Calu3 (cell line): ENCODE results near the gene MAP7D1. TPM values are rescaled to one million over a fixed set of nuclear protein-coding genes. Genes with fewer than 3 reads are reported as not detected.

Experiments used
- BruUV-seq: library from RNA; stranded (reverse); fragments of 400-500 nt; replicated peaks from 2 replicates; lab custom pipeline; 2021; lab: Mats Ljungman, UMichigan
- CTCF ChIA-PET: fragments of 300-600 bp; sonication (Branson Sonifier 250); formaldehyde crosslinking; loops from one replicate; lab custom pipeline; 2022; ENCODE audit warnings: antibody characterized with exemption; lab: Charles Lee
- DNase-seq: peaks from one replicate; pipeline ENCODE4 v3.0.0; 2022
- H3K27ac Mint-ChIP-seq: one replicate; pipeline ENCODE4 v1.8.0; 2022; ENCODE audit warnings: mixed read lengths; ENCODE audit not compliant: unreplicated experiment
- H3K27me3 Mint-ChIP-seq: one replicate; pipeline ENCODE4 v1.8.0; 2022; ENCODE audit warnings: mixed read lengths; ENCODE audit not compliant: unreplicated experiment
- H3K36me3 Mint-ChIP-seq: one replicate; pipeline ENCODE4 v1.8.0; 2022; ENCODE audit warnings: mild to moderate bottlenecking, moderate library complexity, mixed read lengths; ENCODE audit not compliant: insufficient read depth, unreplicated experiment
- H3K4me1 Mint-ChIP-seq: one replicate; pipeline ENCODE4 v1.8.0; 2022; ENCODE audit warnings: mild to moderate bottlenecking, low read depth, mixed read lengths; ENCODE audit not compliant: unreplicated experiment
- H3K4me3 Mint-ChIP-seq: one replicate; pipeline ENCODE4 v1.8.0; 2022; ENCODE audit warnings: mild to moderate bottlenecking, low read depth, moderate library complexity, mixed read lengths; ENCODE audit not compliant: unreplicated experiment
- H3K9me3 Mint-ChIP-seq: one replicate; pipeline ENCODE4 v1.8.0; 2022; ENCODE audit warnings: low read depth, mixed read lengths; ENCODE audit not compliant: unreplicated experiment
- intact Hi-C: fragments of 100-400 bp; cut with micrococcal nuclease; formaldehyde crosslinking; loops from one replicate; pipeline ENCODE4 v1.10.0; 2022; ENCODE audit not compliant: unreplicated experiment
- total RNA-seq: library from RNA; stranded (reverse); gene quantifications from 2 replicates; pipeline ENCODE4 v1.2.3, GENCODE V29; 2022
- TF ChIP-seq, protein P1 (sequence below): fragments of 200-600 bp; IDR thresholded peaks from one replicate; pipeline ENCODE4 v1.8.0; 2022; ENCODE audit warnings: antibody characterized with exemption; ENCODE audit not compliant: unreplicated experiment

Gene MAP7D1
- total RNA-seq, 1 experiment from 2014 or later: 98.3 TPM

DNA sequence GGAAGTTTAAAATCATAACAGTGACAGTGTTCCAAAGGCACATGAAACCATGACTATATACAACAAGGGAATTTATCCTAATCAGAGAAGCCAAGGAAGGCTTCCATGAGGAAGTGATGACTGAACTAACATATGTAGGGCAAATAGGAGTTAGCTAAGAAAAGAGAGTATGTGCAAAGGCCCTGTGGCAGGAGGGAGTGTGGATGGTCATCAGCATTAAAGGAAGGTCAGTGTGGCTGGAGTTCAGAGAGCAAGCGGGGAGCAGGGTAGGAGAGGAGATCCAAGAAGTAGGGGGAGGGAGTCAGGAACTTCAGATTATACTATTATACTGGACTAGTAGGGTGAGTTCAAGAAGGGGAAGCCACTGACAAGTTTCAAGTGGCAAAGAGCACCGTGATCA, 8.4 kb downstream of the MAP7D1 start:
- Mint-ChIP-seq H3K4me1 (peaks cover 43% of the 10 kb centered on the region), H3K27ac (no peak overlapping the region), H3K36me3 (peaks cover 20% of the 10 kb centered on the region), H3K4me3 (no peak overlapping the region), H3K9me3 (no peaks in the 10 kb centered on the region), H3K27me3 (no peaks in the 10 kb centered on the region)
- DNase-seq: no peak
- TF ChIP-seq, protein P1, sequence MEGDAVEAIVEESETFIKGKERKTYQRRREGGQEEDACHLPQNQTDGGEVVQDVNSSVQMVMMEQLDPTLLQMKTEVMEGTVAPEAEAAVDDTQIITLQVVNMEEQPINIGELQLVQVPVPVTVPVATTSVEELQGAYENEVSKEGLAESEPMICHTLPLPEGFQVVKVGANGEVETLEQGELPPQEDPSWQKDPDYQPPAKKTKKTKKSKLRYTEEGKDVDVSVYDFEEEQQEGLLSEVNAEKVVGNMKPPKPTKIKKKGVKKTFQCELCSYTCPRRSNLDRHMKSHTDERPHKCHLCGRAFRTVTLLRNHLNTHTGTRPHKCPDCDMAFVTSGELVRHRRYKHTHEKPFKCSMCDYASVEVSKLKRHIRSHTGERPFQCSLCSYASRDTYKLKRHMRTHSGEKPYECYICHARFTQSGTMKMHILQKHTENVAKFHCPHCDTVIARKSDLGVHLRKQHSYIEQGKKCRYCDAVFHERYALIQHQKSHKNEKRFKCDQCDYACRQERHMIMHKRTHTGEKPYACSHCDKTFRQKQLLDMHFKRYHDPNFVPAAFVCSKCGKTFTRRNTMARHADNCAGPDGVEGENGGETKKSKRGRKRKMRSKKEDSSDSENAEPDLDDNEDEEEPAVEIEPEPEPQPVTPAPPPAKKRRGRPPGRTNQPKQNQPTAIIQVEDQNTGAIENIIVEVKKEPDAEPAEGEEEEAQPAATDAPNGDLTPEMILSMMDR: no peak
- intact Hi-C loops: no loop called here
- CTCF ChIA-PET: no interaction called here
- no TSS peak for BruUV-seq

DNA sequence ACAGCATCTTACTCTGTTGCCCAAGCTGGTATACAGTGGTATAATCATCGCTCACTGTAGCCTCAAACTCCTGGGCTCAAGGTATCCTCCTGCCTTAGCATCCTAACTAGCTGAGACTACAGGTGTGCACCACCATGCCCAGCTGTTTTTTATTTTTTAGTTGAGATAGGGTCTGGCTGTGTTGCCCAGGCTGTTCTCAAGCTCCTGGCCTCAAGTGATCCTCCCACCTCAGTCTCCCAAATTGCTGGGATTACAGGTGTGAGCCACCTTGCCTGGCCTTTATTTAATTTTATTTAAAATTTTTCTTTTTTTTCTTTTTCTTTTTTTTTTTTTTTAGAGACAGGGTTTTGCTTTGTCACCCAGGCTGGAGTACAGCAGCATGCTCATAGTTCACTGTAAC, 9.2 kb downstream of the MAP7D1 start:
- peaks cover 20% of the 10 kb centered on the region for H3K36me3 Mint-ChIP-seq
- no peaks in the 10 kb centered on the region for H3K9me3 Mint-ChIP-seq
- CTCF ChIA-PET: interaction anchor here (0.7 kb wide), 2 partner anchors 185 to 193 kb away, joined by 3 to 4 read pairs; no protein-coding TSS in a partner anchor
- no peaks in the 10 kb centered on the region for H3K27me3 Mint-ChIP-seq
- DNase-seq: no peak
- H3K4me1 Mint-ChIP-seq: peaks cover 38% of the 10 kb centered on the region
- H3K4me3 Mint-ChIP-seq: no peak overlapping the region
- intact Hi-C loops: no loop called here
- no TSS peak for BruUV-seq
- no peak overlapping the region for H3K27ac Mint-ChIP-seq
- TF ChIP-seq, protein P1: no peak

DNA sequence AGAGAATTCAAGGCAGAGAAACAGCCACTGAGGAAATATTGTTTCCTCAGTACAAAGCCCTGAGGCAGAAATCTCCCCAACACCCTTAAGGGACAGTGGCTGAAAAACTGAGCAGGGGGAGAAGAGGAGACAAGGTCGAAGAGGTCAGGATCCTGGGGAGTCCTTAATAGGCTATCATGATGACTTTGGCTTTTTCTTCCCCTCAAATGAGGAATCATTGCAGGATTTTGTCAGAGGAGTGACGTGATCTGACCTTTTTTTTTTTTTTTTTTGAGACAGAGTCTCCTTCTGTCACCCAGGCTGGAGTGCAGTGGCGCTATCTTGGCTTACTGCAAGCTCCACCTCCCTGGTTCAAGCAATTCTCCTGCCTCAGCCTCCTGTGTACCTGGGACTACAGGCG, 10.2 kb downstream of the MAP7D1 start:
- H3K9me3 Mint-ChIP-seq: no peaks in the 10 kb centered on the region
- no TSS peak for BruUV-seq
- no peak for DNase-seq
- H3K36me3 Mint-ChIP-seq: peaks cover 20% of the 10 kb centered on the region
- TF ChIP-seq, protein P1: no peak
- H3K27me3 Mint-ChIP-seq: no peaks in the 10 kb centered on the region
- intact Hi-C loops: no loop called here
- H3K27ac Mint-ChIP-seq: no peak overlapping the region
- CTCF ChIA-PET: no interaction called here
- peaks cover 36% of the 10 kb centered on the region for H3K4me1 Mint-ChIP-seq
- no peak overlapping the region for H3K4me3 Mint-ChIP-seq

DNA sequence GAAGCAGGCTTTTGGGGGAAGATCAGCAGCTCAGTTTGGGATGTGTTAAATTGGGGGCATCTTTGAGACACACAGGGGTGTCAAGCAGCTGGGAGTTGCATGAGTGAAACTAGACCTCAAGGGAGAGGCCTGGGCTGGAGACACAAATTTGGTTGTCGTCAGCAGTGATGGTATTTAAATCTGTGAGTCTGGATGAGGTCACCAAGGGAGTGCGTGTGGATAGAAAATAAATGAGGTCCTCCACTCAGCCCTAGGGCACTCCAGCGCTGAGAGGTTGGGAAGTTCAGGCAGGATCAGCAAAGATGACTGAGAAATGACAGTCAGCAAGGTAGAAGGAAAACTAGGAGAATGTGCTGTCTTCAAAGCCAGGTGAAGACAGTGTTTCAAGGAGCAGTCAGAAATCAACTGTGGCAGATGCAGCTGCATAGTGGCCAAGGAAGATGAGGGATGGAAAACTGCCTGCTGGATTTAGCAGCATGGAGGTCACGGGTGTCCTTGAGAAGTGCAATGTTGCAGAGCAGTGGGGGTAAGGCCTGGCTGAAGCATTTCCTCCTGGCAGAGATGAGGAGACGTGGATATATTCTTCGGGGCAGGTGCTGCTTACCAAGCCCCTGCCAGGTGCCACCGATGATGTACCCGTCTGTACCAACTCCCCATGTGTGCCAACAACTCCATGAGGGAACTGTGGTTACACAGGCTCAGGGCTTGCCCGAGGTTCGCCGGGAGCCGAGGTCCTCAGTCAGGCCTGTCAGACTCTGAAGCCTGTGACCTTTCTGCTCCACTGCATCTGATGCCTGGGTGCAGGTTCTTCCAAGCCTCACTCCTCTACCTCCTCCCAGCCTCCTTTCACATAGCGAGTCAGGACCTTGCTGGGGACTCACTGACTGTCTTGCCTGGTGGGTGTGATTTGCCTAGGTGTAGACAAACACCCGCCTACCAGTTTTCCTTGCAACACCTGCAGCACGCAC, 11.3 kb downstream of the MAP7D1 start:
- no peak overlapping the region for H3K27ac Mint-ChIP-seq
- peaks cover 25% of the 10 kb centered on the region for H3K4me1 Mint-ChIP-seq
- no TSS peak for BruUV-seq

More for the DNA sequence above, 11.3 kb downstream of the MAP7D1 start:
- TF ChIP-seq, protein P1: no peak
- intact Hi-C loops: no loop called here
- Mint-ChIP-seq H3K4me3 (no peak overlapping the region), H3K36me3 (peaks cover 14% of the 10 kb centered on the region), H3K27me3 (no peaks in the 10 kb centered on the region), H3K9me3 (no peaks in the 10 kb centered on the region)
- no peak for DNase-seq
- CTCF ChIA-PET: interaction anchor here (0.7 kb wide), 1 partner anchor 20 kb away, joined by 3 read pairs; no protein-coding TSS in a partner anchor
